ENCODE measurements around the gene GABRG2. TPM values are rescaled to one million over a fixed set of nuclear protein-coding genes. Genes with fewer than 3 reads are reported as not detected.
A peak's percentile ranks its signal among the peaks of the same experiment; 100 is the strongest.
"Not testable (repeated sequence)": the region's sequence is repeated elsewhere in the genome, so short reads cannot be mapped to it uniquely, and the experiment has no call there.

GABRG2 gene
- under 1 TPM in 1 of 2 donors, not detected in 1; 0.92 TPM for total RNA-seq
- long read RNA-seq: 0 reads

GRCh38 chr5:162067655-162068411, at the start of gene GABRG2:
Gene GABRG2 (plus strand): TSS chr5:162067773. CDS start chr5:162068000, 227 bp downstream.
- intact Hi-C loops (cut with DNase I, micrococcal nuclease): no loop called here
- DNase-seq: no peak
- no peak for ATAC-seq

- DNase-seq: no peak
- intact Hi-C loops (cut with DNase I, micrococcal nuclease): no loop called here
- no peak for ATAC-seq
Observed at GRCh38 chr5:162025312-162025711, 42.3 kb upstream of the GABRG2 start.

GRCh38 chr5:162026803-162027202, 40.8 kb upstream of the GABRG2 start:
- DNase-seq (no peak), ATAC-seq (no peak)
- intact Hi-C loops (cut with DNase I, micrococcal nuclease): no loop called here

GRCh38 chr5:162037431-162037830, 30.1 kb upstream of the GABRG2 start:
- no peak for DNase-seq
- no peak for ATAC-seq
- intact Hi-C loops (cut with DNase I, micrococcal nuclease): no loop called here

- intact Hi-C loops (cut with DNase I, micrococcal nuclease): no loop called here
- DNase-seq (no peak), ATAC-seq (no peak)
Observed at GRCh38 chr5:162047279-162047678, 20.3 kb upstream of the GABRG2 start.

- intact Hi-C loops (cut with DNase I, micrococcal nuclease): no loop called here
- ATAC-seq (no peak), DNase-seq (no peak)
Observed at GRCh38 chr5:162052676-162053075, 14.9 kb upstream of the GABRG2 start.

- intact Hi-C loops (cut with DNase I, micrococcal nuclease); ATAC-seq; DNase-seq: not testable (repeated sequence)
Observed at GRCh38 chr5:162055095-162055494, 12.5 kb upstream of the GABRG2 start.

GRCh38 chr5:162067162-162067561, 411 bp upstream of the GABRG2 start:
- no peak for ATAC-seq
- DNase-seq: no peak
- intact Hi-C loops (cut with DNase I, micrococcal nuclease): no loop called here

GRCh38 chr5:162068412-162068811, 839 bp downstream of the GABRG2 start:
- DNase-seq (peak in 1 of 2 donors; percentile 14), ATAC-seq (no peak)
- intact Hi-C loops (cut with DNase I, micrococcal nuclease): no loop called here

GRCh38 chr5:162068936-162069335, 1.4 kb downstream of the GABRG2 start:
- ATAC-seq: no peak

GRCh38 chr5:162078805-162079204, 11.2 kb downstream of the GABRG2 start:
- no peak for ATAC-seq

More at GRCh38 chr5:162068936-162069335, 1.4 kb downstream of the GABRG2 start:
- intact Hi-C loops (cut with DNase I, micrococcal nuclease): no loop called here
- DNase-seq: no peak

GRCh38 chr5:162091336-162091735, 23.8 kb downstream of the GABRG2 start:
- DNase-seq (no peak), ATAC-seq (no peak)
- intact Hi-C loops (cut with DNase I, micrococcal nuclease): no loop called here

More at GRCh38 chr5:162078805-162079204, 11.2 kb downstream of the GABRG2 start:
- DNase-seq: no peak
- intact Hi-C loops (cut with DNase I, micrococcal nuclease): no loop called here

- intact Hi-C loops (cut with DNase I, micrococcal nuclease): no loop called here
- ATAC-seq (no peak), DNase-seq (no peak)
Observed at GRCh38 chr5:162096448-162096847, 28.9 kb downstream of the GABRG2 start.

- no peak for DNase-seq
- intact Hi-C loops (cut with DNase I, micrococcal nuclease): no loop called here
Observed at GRCh38 chr5:162107591-162107990, 40.0 kb downstream of the GABRG2 start.

GRCh38 chr5:162119801-162120200, 52.2 kb downstream of the GABRG2 start:
- DNase-seq (no peak), ATAC-seq (no peak)
- intact Hi-C loops (cut with DNase I, micrococcal nuclease): no loop called here

More at GRCh38 chr5:162107591-162107990, 40.0 kb downstream of the GABRG2 start:
- ATAC-seq: no peak

GRCh38 chr5:162128117-162128516, 60.5 kb downstream of the GABRG2 start:
- ATAC-seq (no peak), DNase-seq (no peak)
- intact Hi-C loops (cut with DNase I, micrococcal nuclease): no loop called here

GRCh38 chr5:162132348-162132747, 64.8 kb downstream of the GABRG2 start:
- DNase-seq (no peak), ATAC-seq (no peak)
- intact Hi-C loops (cut with DNase I, micrococcal nuclease): no loop called here

- intact Hi-C loops (cut with DNase I, micrococcal nuclease): no loop called here
- DNase-seq: no peak
- no peak for ATAC-seq
Observed at GRCh38 chr5:162139190-162139589, 71.6 kb downstream of the GABRG2 start.

- intact Hi-C loops (cut with DNase I, micrococcal nuclease): no loop called here
- ATAC-seq (no peak), DNase-seq (no peak)
Observed at GRCh38 chr5:162154242-162154641, 86.7 kb downstream of the GABRG2 start.

- no peak for DNase-seq
- ATAC-seq: no peak
- intact Hi-C loops (cut with DNase I, micrococcal nuclease): no loop called here
Observed at GRCh38 chr5:162160401-162160800, 92.8 kb downstream of the GABRG2 start.

- DNase-seq (no peak), ATAC-seq (no peak)
- intact Hi-C loops (cut with DNase I, micrococcal nuclease): no loop called here
Observed at GRCh38 chr5:162163663-162164062, 96.1 kb downstream of the GABRG2 start.

Data from left colon (tissue), 2 donors.